GM12878 (cell line): ENCODE data around the gene NSG1. TPM values are rescaled to one million over a fixed set of nuclear protein-coding genes. Genes with fewer than 3 reads are reported as not detected.

Source experiments
- ATAC-seq: fragments of 200-7000 bp; cut with Tn5 transposase; 3 replicates; pipeline ENCODE4 v1.9.1; 2020; ENCODE audit warnings: mild to moderate bottlenecking, moderate library complexity
- BruUV-seq: library from RNA; stranded (reverse); fragments of 400-500 nt; replicated peaks from 2 replicates; lab custom pipeline; 2021; lab: Mats Ljungman, UMichigan
- CTCF ChIA-PET: fragments of 300-600 bp; sonication (Branson Sonifier 250); formaldehyde crosslinking; extraction: SDS; loops from one replicate; lab custom pipeline; 2021; ENCODE audit warnings: inconsistent platforms; lab: Yijun Ruan, JAX
- POLR2A ChIA-PET: fragments of 350-600 bp; formaldehyde crosslinking; extraction: SDS; loops from one replicate; lab custom pipeline; 2021; ENCODE audit warnings: inconsistent platforms; lab: Charles Lee
- RAD21 ChIA-PET: fragments of 300-600 bp; sonication (Branson Sonifier 250); formaldehyde crosslinking; loops from one replicate; lab custom pipeline; 2023; ENCODE audit warnings: antibody characterized with exemption; ENCODE audit not compliant: unreplicated experiment; lab: Charles Lee
- SMC1A ChIA-PET: fragments of 300-600 bp; sonication (Branson Sonifier 250); formaldehyde crosslinking; loops from one replicate; lab custom pipeline; 2023; ENCODE audit not compliant: unreplicated experiment, uncharacterized antibody; lab: Charles Lee
- DNase-seq: peaks from one replicate; pipeline ENCODE4 v3.0.0-alpha.2; 2011; ENCODE audit warnings: low read depth, low spot score
- FAIRE-seq: peaks from 3 replicates; lab custom pipeline; 2011; peaks lifted over from hg19 to GRCh38; lab: Jason Lieb, UNC
- H2AFZ ChIP-seq: 2 replicates; pipeline ENCODE4 v1.6.0; 2011; ENCODE audit warnings: low read depth, low read length, control low read depth; ENCODE audit not compliant: control insufficient read depth
- H3K27ac ChIP-seq: 2 replicates; pipeline ENCODE4 v1.5.1; 2011; ENCODE audit warnings: control low read depth; ENCODE audit not compliant: control insufficient read depth, insufficient read depth
- H3K27me3 ChIP-seq, 2 experiments: replicated peaks in 1 of 2; 2 replicates each; pipeline versions ENCODE4 v1.6.0 to v1.6.1; 2011; ENCODE audit warnings: low read length in 1 of 2; ENCODE audit not compliant: control insufficient read depth in 2 of 2, insufficient read depth in 2 of 2
- H3K36me3 ChIP-seq, 2 experiments: 2 replicates each; pipeline ENCODE4 v1.5.1; 2011; ENCODE audit warnings: low read length in 1 of 2; ENCODE audit not compliant: control insufficient read depth in 2 of 2, insufficient read depth in 2 of 2
- H3K4me1 ChIP-seq: 2 replicates; pipeline ENCODE4 v1.6.1; 2011; ENCODE audit warnings: mild to moderate bottlenecking, low read length, moderate library complexity, mixed read lengths; ENCODE audit not compliant: control insufficient read depth, insufficient read depth
- H3K4me2 ChIP-seq: 2 replicates; pipeline ENCODE4 v1.6.0; 2011; ENCODE audit warnings: control low read depth; ENCODE audit not compliant: control insufficient read depth, insufficient read depth
- H3K4me3 ChIP-seq: fragments of 200-600 bp; sonication (generic); 2 replicates; pipeline ENCODE4 v1.5.1; 2016
- H3K79me2 ChIP-seq: 2 replicates; pipeline ENCODE4 v1.6.0; 2011; ENCODE audit warnings: low read length; ENCODE audit not compliant: control insufficient read depth, insufficient read depth
- H3K9ac ChIP-seq: 2 replicates; pipeline ENCODE4 v1.8.0; 2011; ENCODE audit warnings: low read length, control low read depth, mixed read lengths; ENCODE audit not compliant: control insufficient read depth, insufficient read depth
- H3K9me3 ChIP-seq: replicated peaks from 3 replicates; pipeline ENCODE4 v1.5.1; 2011; ENCODE audit warnings: mild to moderate bottlenecking, low read length; ENCODE audit not compliant: control insufficient read depth, insufficient read depth
- H4K20me1 ChIP-seq: 2 replicates; pipeline ENCODE4 v1.6.0; 2011; ENCODE audit not compliant: control insufficient read depth, insufficient read depth
- BRCA1 ChIP-seq: IDR thresholded peaks from 2 replicates; pipeline ENCODE4 v1.6.1; 2011; ENCODE audit warnings: low read depth, low read length, improper control_type of control experiment
- CEBPB ChIP-seq, 2 experiments: fragments of 150-350 bp in 1 of 2; IDR thresholded peaks; 2 replicates each; pipeline ENCODE4 v1.6.1; 2012 to 2014; ENCODE audit warnings: low read depth in 2 of 2, low read length in 2 of 2, borderline replicate concordance in 1 of 2, inconsistent platforms in 1 of 2
- RAD21 ChIP-seq: IDR thresholded peaks from 2 replicates; pipeline ENCODE4 v1.6.1; 2011; ENCODE audit warnings: mild to moderate bottlenecking, low read depth, low read length, moderate library complexity; ENCODE audit not compliant: insufficient read depth
- YBX1 ChIP-seq: fragments of 450-650 bp; IDR thresholded peaks from 2 replicates; pipeline ENCODE4 v1.6.1; 2016; ENCODE audit warnings: antibody characterized with exemption
- WGBS: methylation state at CpG from one replicate; pipeline ENCODE4 v1.1.6; 2016; ENCODE audit warnings: low lambda C conversion rate; ENCODE audit not compliant: insufficient replicate concordance, insufficient coverage; ENCODE audit errors: missing lambda C conversion rate; 5-methylcytosine and 5-hydroxymethylcytosine counted together
- in situ Hi-C: fragments of 300-500 bp; cut with MboI; formaldehyde crosslinking; loops from 9 replicates; pipeline ENCODE4 v1.14.3; 2018; ENCODE audit warnings: mixed read lengths
- intact Hi-C: fragments of 100-400 bp; cut with micrococcal nuclease; formaldehyde crosslinking; loops from one replicate; pipeline ENCODE4 v1.14.2; 2022; ENCODE audit not compliant: unreplicated experiment
- polyA plus RNA-seq, 11 experiments: library from polyadenylated mRNA; depleted of rRNA in 4 of 11; unstranded in 6 of 11; stranded (reverse) in 5 of 11; fragments of >200 nt; fragmentation: Nextera tagmentation in 4 of 11; fragmentation: Illumina TruSeq in 1 of 11; extraction: Ambion mirVana in 4 of 11; extraction: Trizol in 1 of 11; gene quantifications; 1 replicate in 1 of 11; 2 replicates in 10 of 11; pipeline versions ENCODE4 v1.2.1 to v1.2.3, GENCODE V29; 2011 to 2016; ENCODE audit warnings: inconsistent platforms in 2 of 11, missing spikeins in 2 of 11, low read depth in 1 of 11
- total RNA-seq, 4 experiments: library from RNA; depleted of rRNA in 3 of 4; stranded (reverse); fragments of >200 nt in 3 of 4; fragmentation: Illumina TruSeq in 1 of 4; extraction: Trizol in 1 of 4; gene quantifications; 2 replicates each; pipeline versions ENCODE4 v1.2.1 to v1.2.3, GENCODE V29; 2013 to 2021

NSG1 gene
- total and polyA plus RNA-seq, 10 of the 15 experiments (the other 5 are each of a cell fraction or from before 2014, with no cell fraction given), result 0.03 to 0.19 (median 0.10) TPM; not detected in 5

DNA sequence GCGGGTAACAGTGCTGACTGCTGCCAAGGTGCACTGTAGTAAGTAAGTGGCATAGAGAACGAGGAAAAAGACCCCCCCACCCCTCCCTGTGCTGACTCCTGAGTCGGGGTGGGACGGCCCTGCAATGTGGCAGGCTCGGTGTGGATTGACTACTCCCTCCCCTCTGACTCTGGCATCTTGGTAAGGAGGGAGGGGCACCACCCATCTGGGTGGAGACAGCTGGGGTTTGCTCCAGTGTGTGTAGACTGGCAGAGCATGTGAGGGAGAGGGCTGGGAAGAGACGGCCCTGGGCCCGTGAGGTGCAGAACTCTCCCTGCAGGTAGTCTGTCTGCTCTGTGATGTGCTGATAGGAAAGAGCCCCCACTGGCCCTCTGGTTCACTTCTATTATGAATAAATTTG lies 31.0 kb downstream of the NSG1 start:
- Histone ChIP-seq H3K27me3 (no peaks in the 10 kb centered on the region), H3K4me1 (no peaks in the 10 kb centered on the region), H3K36me3 (peaks cover 8 to 12% of the 10 kb centered on the region in 2 experiments; a peak in 3 of 4 replicates), H2AFZ (no peak overlapping the region), H3K4me2 (no peak overlapping the region), H4K20me1 (no peaks in the 10 kb centered on the region), H3K79me2 (no peaks in the 10 kb centered on the region), H3K4me3 (no peak overlapping the region), H3K9me3 (no peaks in the 10 kb centered on the region), H3K27ac (no peak overlapping the region), H3K9ac (no peak overlapping the region)
- 98% methylated on average over 7 of the region's 7 CpGs for WGBS
- ChIA-PET RAD21 (no interaction called here), SMC1A (interaction anchor here (0.6 kb wide), 1 partner anchor 1641 kb away, joined by 3 read pairs; no protein-coding TSS in a partner anchor), CTCF (no interaction called here), POLR2A (interaction anchor here (0.5 kb wide), 1 partner anchor 16 kb away, joined by 5 read pairs; no protein-coding TSS in a partner anchor)
- BruUV-seq, result no TSS peak
- in situ Hi-C loops, result no loop called here
- TF ChIP-seq YBX1, result no peak
- ATAC-seq (no peak), FAIRE-seq (no peak), DNase-seq (no peak)
- intact Hi-C loops, result no loop called here

DNA sequence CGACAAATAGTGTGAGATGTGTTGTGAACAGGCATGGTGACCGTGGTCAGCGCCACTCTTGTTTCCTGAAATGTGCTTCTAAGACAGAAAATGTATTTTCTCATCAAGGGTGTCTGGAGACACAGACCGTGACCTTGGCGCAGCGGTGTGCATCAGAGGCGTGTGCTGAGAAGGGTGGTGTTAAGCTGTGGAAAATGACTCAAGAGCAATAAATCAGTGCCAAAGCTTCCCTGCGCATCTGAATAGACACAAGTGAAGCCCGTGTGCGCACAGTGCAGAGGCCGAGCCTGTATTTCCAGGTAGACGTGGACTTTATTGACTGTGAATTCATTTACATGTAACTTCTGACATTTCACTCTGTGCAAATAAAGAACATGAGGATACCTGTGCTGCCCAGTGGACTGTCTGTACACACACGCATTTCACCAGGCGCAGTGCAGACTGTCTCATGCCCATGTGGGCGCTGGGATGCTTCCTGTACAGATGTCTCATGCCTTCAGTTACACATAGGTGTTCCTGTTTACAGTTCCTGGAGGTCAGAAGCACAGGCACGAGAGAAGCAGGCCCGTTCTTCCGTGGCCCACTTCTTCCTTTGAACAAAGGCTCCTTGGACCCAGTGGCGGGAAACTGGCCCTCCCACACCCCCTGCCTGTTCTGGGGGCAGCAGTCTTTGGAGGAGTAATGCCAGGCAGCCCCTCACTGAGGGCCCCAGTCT lies 31.9 kb downstream of the NSG1 start:
- RAD21 ChIA-PET, result no interaction called here
- SMC1A ChIA-PET, result no interaction called here
- no TSS peak for BruUV-seq
- in situ Hi-C loops (no loop called here), intact Hi-C loops (no loop called here)
- H3K9me3 ChIP-seq, result no peaks in the 10 kb centered on the region
- WGBS, result 92% methylated on average over 19 of the region's 19 CpGs
- ATAC-seq, result no peak
- FAIRE-seq, result no peak
- H3K27me3 ChIP-seq, result no peaks in the 10 kb centered on the region
- no peak overlapping the region for H3K27ac ChIP-seq
- CTCF ChIA-PET, result no interaction called here
- no peaks in the 10 kb centered on the region for H3K79me2 ChIP-seq
- H3K9ac ChIP-seq, result no peak overlapping the region
- no peak overlapping the region for H3K4me3 ChIP-seq
- TF ChIP-seq RAD21, result no peak
- TF ChIP-seq CEBPB (IDR thresholded peaks at IDR 0.05; ENCODE audit: borderline replicate concordance in 1 of 2, low read depth in 2 of 2, low read length in 2 of 2), result no peak
- no peak for TF ChIP-seq BRCA1
- no peaks in the 10 kb centered on the region for H4K20me1 ChIP-seq
- H3K36me3 ChIP-seq, result peaks cover 8 to 14% of the 10 kb centered on the region in 2 experiments; a peak in 3 of 4 replicates
- H3K4me1 ChIP-seq, result no peaks in the 10 kb centered on the region
- POLR2A ChIA-PET, result no interaction called here
- no peak overlapping the region for H2AFZ ChIP-seq
- H3K4me2 ChIP-seq, result no peak overlapping the region
- DNase-seq, result no peak
